K562 (cell line): ENCODE results near the gene AFF1. TPM values are rescaled to one million over a fixed set of nuclear protein-coding genes. Genes with fewer than 3 reads are reported as not detected.

ENCODE experiments used
- ATAC-seq: fragments of 200-7000 bp; cut with Tn5 transposase; 3 replicates; pipeline ENCODE4 v1.9.1; 2020; ENCODE audit warnings: moderate library complexity
- BruUV-seq: library from RNA; stranded (reverse); fragments of 400-500 nt; replicated peaks from 2 replicates; lab custom pipeline; 2021; lab: Mats Ljungman, UMichigan
- CTCF ChIA-PET: fragments of 300-600 bp; formaldehyde crosslinking; extraction: SDS; loops from one replicate; lab custom pipeline; 2021; ENCODE audit warnings: low intra/inter-chr PET ratio; lab: Yijun Ruan, JAX
- POLR2A ChIA-PET: fragments of 300-600, 350-650 bp; sonication (Branson Sonifier 250); formaldehyde crosslinking; extraction: SDS; loops from one replicate; lab custom pipeline; 2021; ENCODE audit warnings: antibody characterized with exemption, inconsistent platforms; lab: Yijun Ruan, JAX
- DNase-seq, 4 experiments: peaks; one replicate each; pipeline versions ENCODE4 v3.0.0 to v3.0.0-alpha.2; 2011 to 2018; ENCODE audit warnings: low spot score in 3 of 4, mixed read lengths in 3 of 4; ENCODE audit errors: extremely low read depth in 1 of 4
- FAIRE-seq: peaks from 2 replicates; lab custom pipeline; 2011; peaks lifted over from hg19 to GRCh38; lab: Jason Lieb, UNC
- H2AFZ ChIP-seq: 2 replicates; pipeline ENCODE4 v1.6.0; 2011; ENCODE audit warnings: low read depth, low read length, control low read depth, inconsistent platforms
- H3K27ac ChIP-seq: fragments of 200-600 bp; 3 replicates; pipeline ENCODE4 v1.8.0; 2011; ENCODE audit warnings: low read depth, mild to moderate bottlenecking, control low read depth, inconsistent platforms, low read length, moderate library complexity, mixed read lengths; ENCODE audit errors: extremely low read depth
- H3K27me3 ChIP-seq, 2 experiments: fragments of 300-600 bp in 1 of 2; 2 replicates in 1 of 2; 3 replicates in 1 of 2; pipeline versions ENCODE4 v1.6.0 to v1.8.0; 2011; ENCODE audit warnings: inconsistent platforms in 2 of 2, low read length in 2 of 2, mild to moderate bottlenecking in 1 of 2, mixed read lengths in 1 of 2, moderate library complexity in 1 of 2; ENCODE audit not compliant: control insufficient read depth in 2 of 2, insufficient read depth in 2 of 2
- H3K36me3 ChIP-seq: fragments of 300-600 bp; 3 replicates; pipeline ENCODE4 v1.8.0; 2011; ENCODE audit warnings: mild to moderate bottlenecking, low read length, inconsistent platforms; ENCODE audit not compliant: control insufficient read depth, insufficient read depth
- H3K4me1 ChIP-seq, 2 experiments: fragments of 200-600 bp in 1 of 2; replicated peaks in 1 of 2; 2 replicates in 1 of 2; 3 replicates in 1 of 2; pipeline versions ENCODE4 v1.5.1 to v1.8.0; 2011; ENCODE audit warnings: inconsistent platforms in 2 of 2, low read length in 2 of 2, mild to moderate bottlenecking in 1 of 2, mixed read lengths in 1 of 2, moderate library complexity in 1 of 2; ENCODE audit not compliant: control insufficient read depth in 2 of 2, insufficient read depth in 2 of 2
- H3K4me2 ChIP-seq: 2 replicates; pipeline ENCODE4 v1.6.1; 2011; ENCODE audit warnings: low read length, control low read depth, inconsistent platforms, mixed read lengths; ENCODE audit not compliant: insufficient read depth
- H3K4me3 ChIP-seq: fragments of 200-600 bp; sonication (generic), shearing (Covaris generic); 2 replicates; pipeline ENCODE4 v1.5.1; 2016; ENCODE audit warnings: control low read depth, inconsistent platforms
- H3K79me2 ChIP-seq: fragments of 200-600 bp; 3 replicates; pipeline ENCODE4 v1.8.0; 2011; ENCODE audit warnings: low read length, inconsistent platforms; ENCODE audit not compliant: control insufficient read depth, insufficient read depth
- H3K9ac ChIP-seq, 2 experiments: 2 replicates each; pipeline versions ENCODE4 v1.6.0 to v1.6.1; 2011; ENCODE audit warnings: low read depth in 2 of 2, low read length in 2 of 2, control low read depth in 1 of 2, inconsistent platforms in 1 of 2, mild to moderate bottlenecking in 1 of 2, mixed read lengths in 1 of 2; ENCODE audit not compliant: insufficient read depth in 1 of 2
- H3K9me1 ChIP-seq: one replicate; pipeline ENCODE4 v1.6.0; 2011; ENCODE audit warnings: inconsistent platforms, mild to moderate bottlenecking, low read length, moderate library complexity; ENCODE audit not compliant: control insufficient read depth, insufficient read depth
- H3K9me3 ChIP-seq: replicated peaks from 2 replicates; pipeline ENCODE4 v1.5.1; 2011; ENCODE audit warnings: low read depth, low read length, inconsistent platforms; ENCODE audit not compliant: control insufficient read depth, insufficient read depth
- H4K20me1 ChIP-seq: replicated peaks from 2 replicates; pipeline ENCODE4 v1.6.1; 2011; ENCODE audit warnings: low read length, inconsistent platforms, mixed read lengths; ENCODE audit not compliant: control insufficient read depth, insufficient read depth
- ATF1 ChIP-seq, 2 experiments: fragments of 450-650 bp in 1 of 2; IDR thresholded peaks; 2 replicates each; pipeline ENCODE4 v1.6.1; 2016; ENCODE audit warnings: missing compliant biosample characterization in 1 of 2, missing genetic modification characterization in 1 of 2
- ATF6 ChIP-seq: sonication (generic); formaldehyde crosslinking; IDR thresholded peaks from 2 replicates; pipeline ENCODE4 v1.4.0; 2020; ENCODE audit warnings: mild to moderate bottlenecking, missing genetic modification reagents
- BCLAF1 ChIP-seq, 2 experiments: fragments of 450-650 bp in 1 of 2; IDR thresholded peaks; 2 replicates each; pipeline ENCODE4 v1.6.1; 2011 to 2017; ENCODE audit warnings: low read depth in 2 of 2, antibody characterized with exemption in 1 of 2, borderline replicate concordance in 1 of 2, low read length in 1 of 2, mild to moderate bottlenecking in 1 of 2, mixed read lengths in 1 of 2; ENCODE audit not compliant: control insufficient read depth in 1 of 2
- BRD4 ChIP-seq: fragments of 200-600 bp; sonication (generic); IDR thresholded peaks from 2 replicates; pipeline ENCODE4 v1.6.1; 2017; ENCODE audit warnings: inconsistent platforms
- HNRNPUL1 ChIP-seq: fragments of 200-400 bp; formaldehyde crosslinking; IDR thresholded peaks from 2 replicates; pipeline ENCODE4 v1.6.1; 2017; ENCODE audit warnings: low read length
- MIER1 ChIP-seq: fragments of 450-650 bp; IDR thresholded peaks from 2 replicates; pipeline ENCODE4 v1.6.1; 2016; ENCODE audit warnings: antibody characterized with exemption, mild to moderate bottlenecking, low read depth
- MTF1 ChIP-seq: fragments of 250-450 bp; sonication (Bioruptor Pico); IDR thresholded peaks from 2 replicates; pipeline ENCODE4 v1.9.0; 2021; ENCODE audit warnings: moderate library complexity, mild to moderate bottlenecking, inconsistent platforms, borderline replicate concordance
- RBM34 ChIP-seq: fragments of 200-400 bp; formaldehyde crosslinking; IDR thresholded peaks from 2 replicates; pipeline ENCODE4 v1.6.1; 2018; ENCODE audit warnings: low read length, borderline replicate concordance; ENCODE audit not compliant: insufficient read depth
- ZBTB8A ChIP-seq: fragments of 450-650 bp; IDR thresholded peaks from 2 replicates; pipeline ENCODE4 v1.6.1; 2018; ENCODE audit warnings: mild to moderate bottlenecking, moderate library complexity; ENCODE audit not compliant: partially characterized antibody
- ZNF316 ChIP-seq: fragments of 450-650 bp; IDR thresholded peaks from 2 replicates; pipeline ENCODE4 v1.6.1; 2016
- ZNF586 ChIP-seq: fragments of 450-650 bp; formaldehyde crosslinking; conservative IDR thresholded peaks from 2 replicates; pipeline ENCODE4 v1.4.0; 2020; ENCODE audit warnings: mild to moderate bottlenecking, moderate library complexity
- ZNF76 ChIP-seq: fragments of 250-450 bp; sonication (Bioruptor Pico); IDR thresholded peaks from 2 replicates; pipeline ENCODE4 v1.4.0; 2020; ENCODE audit warnings: mild to moderate bottlenecking, moderate library complexity, borderline replicate concordance
- WGBS: fragments of 100-300 bp; shearing (Covaris generic); methylation state at CpG from one replicate; pipeline ENCODE4 v1.1.6; 2016; ENCODE audit warnings: low coverage, mixed read lengths; ENCODE audit not compliant: insufficient coverage; ENCODE audit errors: missing lambda C conversion rate; 5-methylcytosine and 5-hydroxymethylcytosine counted together
- in situ Hi-C: fragments of 300-500 bp; cut with MboI; formaldehyde crosslinking; loops from 4 replicates; pipeline ENCODE4 v1.15.0; 2018; ENCODE audit warnings: inconsistent platforms, mixed read lengths
- intact Hi-C: fragments of 100-400 bp; cut with micrococcal nuclease; formaldehyde crosslinking; loops from 2 replicates; pipeline ENCODE4 v1.14.2; 2022
- polyA plus RNA-seq, 8 experiments: library from polyadenylated mRNA; depleted of rRNA in 4 of 8; stranded (reverse) in 5 of 8; unstranded in 3 of 8; fragments of >200 nt; fragmentation: Nextera tagmentation in 2 of 8; fragmentation: Illumina TruSeq in 1 of 8; extraction: Ambion mirVana in 2 of 8; extraction: Trizol in 1 of 8; gene quantifications; 2 replicates each; pipeline versions ENCODE4 v1.2.1 to v1.2.3, GENCODE V29; 2011 to 2014; ENCODE audit warnings: inconsistent platforms in 1 of 8, missing spikeins in 1 of 8
- total RNA-seq, 7 experiments: library from RNA; depleted of rRNA in 6 of 7; stranded (reverse); fragments of >200 nt in 6 of 7; fragmentation: Illumina TruSeq in 2 of 7; extraction: Trizol in 2 of 7; gene quantifications; 2 replicates each; pipeline versions ENCODE4 v1.2.1 to v1.2.3, GENCODE V29; 2011 to 2021; ENCODE audit warnings: low replicate concordance in 1 of 7
- TF ChIP-seq, protein P1 (sequence below): IDR thresholded peaks from 3 replicates; pipeline ENCODE4 v1.6.1; 2011; ENCODE audit warnings: borderline replicate concordance, mild to moderate bottlenecking; ENCODE audit not compliant: insufficient read length, insufficient read depth
- TF ChIP-seq, protein P2 (sequence below), 2 experiments: IDR thresholded peaks; 2 replicates each; pipeline ENCODE4 v1.6.1; 2011; ENCODE audit warnings: borderline replicate concordance in 1 of 2, control low read depth in 1 of 2, low read depth in 1 of 2, low read length in 1 of 2, mild to moderate bottlenecking in 1 of 2, mixed read lengths in 1 of 2, moderate library complexity in 1 of 2; ENCODE audit not compliant: insufficient read depth in 1 of 2, insufficient read length in 1 of 2, poor library complexity in 1 of 2, severe bottlenecking in 1 of 2; ENCODE audit errors: extremely low read depth in 1 of 2

AFF1 gene
- total and polyA plus RNA-seq, 9 of the 15 experiments (the other 6 are each of a cell fraction or from before 2014, with no cell fraction given), result 4.1 to 47.5 (median 17.2) TPM

- no peaks in the 10 kb centered on the region for H3K4me1 ChIP-seq
- no peaks in the 10 kb centered on the region for H3K79me2 ChIP-seq
- 44% methylated on average over 2 of the region's 2 CpGs for WGBS
- TF ChIP-seq ZNF316 (no peak), ZBTB8A (no peak), ATF6 (CRISPR knock-in tag) (no peak), HNRNPUL1 (no peak), ZNF586 (CRISPR knock-in tag) (no peak), ATF1 (CRISPR knock-in tag; IDR thresholded peaks at IDR 0.05) (no peak), ATF1 (tag; IDR thresholded peaks at IDR 0.05) (no peak), RBM34 (no peak), MTF1 (CRISPR knock-in tag) (no peak), MIER1 (no peak), BRD4 (no peak), ZNF76 (no peak), BCLAF1 (IDR thresholded peaks at IDR 0.05; ENCODE audit: borderline replicate concordance in 1 of 2, control insufficient read depth in 1 of 2, low read depth in 2 of 2, low read length in 1 of 2) (no peak)
- TF ChIP-seq, protein P1, sequence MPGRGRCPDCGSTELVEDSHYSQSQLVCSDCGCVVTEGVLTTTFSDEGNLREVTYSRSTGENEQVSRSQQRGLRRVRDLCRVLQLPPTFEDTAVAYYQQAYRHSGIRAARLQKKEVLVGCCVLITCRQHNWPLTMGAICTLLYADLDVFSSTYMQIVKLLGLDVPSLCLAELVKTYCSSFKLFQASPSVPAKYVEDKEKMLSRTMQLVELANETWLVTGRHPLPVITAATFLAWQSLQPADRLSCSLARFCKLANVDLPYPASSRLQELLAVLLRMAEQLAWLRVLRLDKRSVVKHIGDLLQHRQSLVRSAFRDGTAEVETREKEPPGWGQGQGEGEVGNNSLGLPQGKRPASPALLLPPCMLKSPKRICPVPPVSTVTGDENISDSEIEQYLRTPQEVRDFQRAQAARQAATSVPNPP, result no peak
- TF ChIP-seq, protein P2, sequence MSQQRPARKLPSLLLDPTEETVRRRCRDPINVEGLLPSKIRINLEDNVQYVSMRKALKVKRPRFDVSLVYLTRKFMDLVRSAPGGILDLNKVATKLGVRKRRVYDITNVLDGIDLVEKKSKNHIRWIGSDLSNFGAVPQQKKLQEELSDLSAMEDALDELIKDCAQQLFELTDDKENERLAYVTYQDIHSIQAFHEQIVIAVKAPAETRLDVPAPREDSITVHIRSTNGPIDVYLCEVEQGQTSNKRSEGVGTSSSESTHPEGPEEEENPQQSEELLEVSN (IDR thresholded peaks at IDR 0.05; ENCODE audit: borderline replicate concordance in 1 of 2, extremely low read depth in 1 of 2, insufficient read depth in 1 of 2, insufficient read length in 1 of 2, low read depth in 1 of 2, low read length in 1 of 2, poor library complexity in 1 of 2, severe bottlenecking in 1 of 2), result no peak
- TF ChIP-seq, all 486 proteins: peak for 0
- Histone ChIP-seq H3K36me3 (peaks cover 29% of the 10 kb centered on the region; the same call in 1 of the 3 replicates), H3K4me2 (no peak overlapping the region), H3K9ac (no peak overlapping the region), H3K27ac (no peak overlapping the region), H3K27me3 (no peaks in the 10 kb centered on the region), H3K9me3 (no peaks in the 10 kb centered on the region), H4K20me1 (no peaks in the 10 kb centered on the region), H3K4me3 (no peak overlapping the region), H3K9me1 (no peaks in the 10 kb centered on the region), H2AFZ (no peak overlapping the region)
- ChIA-PET CTCF (no interaction called here), POLR2A (no interaction called here)
- in situ Hi-C loops, result no loop called here
- ATAC-seq (no peak), FAIRE-seq (no peak), DNase-seq (no peak)
- BruUV-seq, result no TSS peak
- intact Hi-C loops, result no loop called here
Observed at GRCh38 chr4:87171944-87172343, 237.1 kb downstream of the AFF1 start.
